Suppressor macrophage treated with lipopolysaccharide for 1 hour (primary cell): Measurements from ENCODE around the gene ADGRG6.
"Not testable (repeated sequence)": the region's sequence is repeated elsewhere in the genome, so short reads cannot be mapped to it uniquely, and the experiment has no call there.

Experiments used
- DNase-seq, 3 donors: peaks; one replicate each; pipeline ENCODE4 v3.0.0-alpha.2; 2020 to 2022

ADGRG6 gene

DNA sequence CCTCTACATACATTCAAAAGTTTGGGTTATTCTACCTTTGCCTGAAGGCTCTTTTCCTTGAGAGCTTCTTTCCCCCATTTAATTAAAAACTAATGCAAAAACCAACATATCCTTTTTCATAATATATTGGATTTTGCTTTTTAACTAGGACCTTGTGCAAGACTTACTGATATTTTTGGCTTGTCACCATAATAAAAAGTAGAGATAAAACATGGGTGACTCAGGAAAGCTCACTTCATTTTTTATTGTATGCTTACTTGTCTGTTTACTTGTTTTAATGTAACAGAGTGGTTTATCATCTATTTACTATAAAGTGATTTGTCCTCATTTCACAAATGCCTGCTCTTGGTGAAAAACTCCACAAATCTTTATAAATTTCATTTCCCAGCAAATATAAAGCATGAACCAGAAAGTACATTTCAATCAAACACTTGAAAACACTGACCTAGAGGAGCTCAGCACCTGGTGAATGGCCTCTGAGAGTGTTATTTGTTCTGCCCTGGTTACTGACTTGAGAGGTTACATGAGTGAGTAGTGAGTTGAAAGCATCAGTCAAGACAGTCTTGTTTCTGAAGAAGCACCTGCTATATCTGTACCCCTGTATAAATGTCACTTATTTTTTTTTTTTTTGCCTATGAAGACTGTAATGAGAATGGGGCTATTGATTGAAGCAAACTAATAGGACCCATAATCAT lies 20.8 kb downstream of the ADGRG6 start:
- DNase-seq = no peak

DNA sequence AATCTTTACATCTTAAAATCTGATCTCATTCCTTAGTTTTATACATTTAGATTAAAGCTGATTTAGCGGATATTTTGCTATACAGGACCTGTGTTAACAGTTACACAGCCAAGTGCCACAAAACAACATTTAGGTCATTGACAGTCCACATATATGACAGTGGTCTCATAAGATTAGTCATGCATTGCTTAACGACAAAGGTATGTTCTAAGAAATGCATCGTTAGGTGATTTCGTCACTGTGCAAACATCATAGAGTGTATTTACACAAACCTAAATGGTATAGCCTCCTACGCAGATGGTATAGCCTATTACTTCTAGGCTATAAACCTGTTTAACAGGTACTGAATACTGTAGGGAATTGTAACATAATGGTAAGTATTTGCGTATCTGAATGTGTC lies 21.6 kb downstream of the ADGRG6 start:
- DNase-seq = no peak

DNA sequence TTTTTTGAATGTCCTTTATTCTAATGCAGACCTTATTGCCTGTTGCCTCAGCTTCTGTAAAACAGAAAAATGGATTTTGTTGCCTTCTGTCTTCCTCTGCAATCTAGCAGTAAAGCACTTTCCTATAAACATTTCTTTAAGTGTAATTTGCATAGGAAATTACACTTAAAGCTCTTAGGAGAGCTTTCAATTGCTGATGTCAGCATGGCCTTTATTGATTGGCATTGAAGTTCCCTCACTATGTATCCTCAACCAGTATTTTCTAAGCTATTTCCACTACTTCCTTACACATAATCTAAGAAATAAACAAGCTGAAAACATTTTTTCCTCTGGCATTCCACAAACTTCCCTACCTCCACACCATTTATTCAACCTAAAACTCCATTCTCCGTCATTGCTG lies 22.3 kb downstream of the ADGRG6 start:
- no peak for DNase-seq

DNA sequence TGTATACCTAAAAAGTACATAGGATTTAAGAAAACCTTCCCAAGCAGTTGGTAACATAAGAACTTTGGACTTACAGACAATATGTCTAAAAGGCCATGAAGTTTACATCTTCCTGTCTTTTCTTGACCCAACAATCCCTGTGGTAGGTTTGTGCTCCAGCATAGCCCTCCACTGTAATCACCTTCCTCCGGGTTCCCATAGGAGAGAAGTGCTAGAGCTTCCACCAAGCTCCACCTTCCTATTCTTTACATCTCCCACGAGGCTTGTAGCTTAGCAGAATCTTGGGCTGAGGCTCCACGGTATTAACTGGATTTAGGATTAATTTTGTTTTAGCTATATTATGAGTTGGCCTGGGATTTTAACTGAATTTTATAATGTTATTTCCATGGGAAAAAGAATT lies 23.3 kb downstream of the ADGRG6 start:
- no peak for DNase-seq

DNA sequence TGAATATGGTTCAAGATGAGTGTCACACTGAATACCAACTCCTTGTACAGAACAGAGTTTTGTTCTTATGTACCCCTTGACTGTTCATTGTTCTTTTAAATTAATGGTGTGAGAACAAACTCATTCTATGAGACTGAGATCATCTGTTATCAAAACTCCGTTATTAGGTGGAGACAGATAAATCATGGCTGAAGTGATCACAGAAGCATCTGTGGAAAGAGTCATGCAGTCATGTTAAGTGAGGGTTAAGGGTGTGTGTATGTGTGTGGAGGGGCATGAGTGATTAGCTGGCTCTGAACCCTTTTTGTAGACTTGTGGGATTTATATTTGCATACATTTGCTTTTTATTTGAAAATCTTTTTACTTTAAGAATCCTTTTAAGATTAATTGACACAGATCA lies 24.7 kb downstream of the ADGRG6 start:
- DNase-seq = no peak

DNA sequence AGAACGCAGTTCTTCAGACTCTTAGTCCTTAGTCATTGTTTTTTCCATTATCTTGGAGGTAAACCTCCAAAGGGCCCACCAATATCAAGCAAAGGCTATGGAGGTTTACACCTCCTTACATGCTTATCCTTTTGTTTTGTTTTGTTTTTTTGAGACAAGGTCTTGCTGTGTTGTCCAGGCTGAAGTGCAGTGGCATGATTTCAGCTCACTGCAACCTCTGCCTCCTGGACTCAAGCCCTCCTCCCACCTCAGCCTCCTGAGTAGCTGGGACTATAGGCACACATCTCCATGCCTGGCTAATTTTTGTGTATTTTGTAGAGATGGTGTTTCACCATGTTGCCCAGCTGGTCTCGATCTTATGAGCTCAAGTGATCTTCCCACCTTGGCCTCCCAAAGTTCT lies 26.3 kb downstream of the ADGRG6 start:
- DNase-seq = no peak

DNA sequence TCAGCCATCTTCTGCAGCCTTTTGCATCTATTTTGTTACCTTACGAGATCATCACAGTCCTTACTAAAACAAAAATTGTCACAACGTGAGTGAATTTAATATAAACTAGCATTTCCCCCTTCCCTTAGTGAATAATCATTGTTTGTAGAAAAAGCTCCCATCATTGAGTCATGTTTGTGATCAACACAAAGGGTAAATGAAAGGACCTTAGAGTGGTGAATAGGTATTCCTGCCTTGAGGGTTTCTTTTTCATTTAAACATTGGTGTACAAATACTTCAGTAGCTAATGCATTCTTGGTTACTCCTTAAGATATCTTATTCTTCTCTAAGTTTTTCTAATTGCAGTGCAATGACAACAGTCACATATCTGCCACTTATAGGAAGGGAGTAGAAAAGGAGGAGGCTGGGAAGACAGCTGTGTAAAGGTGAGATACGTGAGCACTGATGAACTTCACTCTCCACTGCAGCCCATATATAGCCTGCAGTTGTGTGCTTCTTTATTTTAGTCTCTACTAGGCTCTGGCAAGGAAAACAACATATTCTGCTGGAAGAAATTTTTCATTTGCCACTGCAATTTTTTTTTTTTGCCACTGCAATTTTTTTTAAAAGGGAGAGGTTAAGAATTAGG lies 27.8 kb downstream of the ADGRG6 start:
- DNase-seq = no peak

DNA sequence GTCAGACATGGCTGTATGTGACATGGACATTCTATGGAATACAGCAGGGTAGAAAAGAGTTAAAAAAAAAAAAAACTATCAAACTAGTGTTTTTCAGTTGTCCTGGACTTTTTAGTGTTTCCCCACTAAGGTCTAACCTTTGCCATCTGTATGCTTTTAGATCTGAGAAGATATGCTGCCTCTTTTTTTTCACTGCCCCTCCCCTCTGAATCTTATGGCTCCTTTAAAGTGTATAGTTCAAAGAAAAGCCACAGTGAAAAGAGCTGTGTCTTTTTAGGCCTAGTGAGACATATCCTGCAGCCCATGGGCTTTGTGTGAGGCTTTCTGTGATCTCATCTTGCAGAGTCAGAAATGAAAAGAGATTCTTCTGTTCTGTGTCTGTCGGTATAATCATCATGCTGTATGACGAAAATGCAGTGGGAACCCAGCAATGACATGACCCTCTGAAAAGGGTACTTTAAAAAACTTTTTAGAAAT lies 29.3 kb downstream of the ADGRG6 start:
- no peak for DNase-seq

DNA sequence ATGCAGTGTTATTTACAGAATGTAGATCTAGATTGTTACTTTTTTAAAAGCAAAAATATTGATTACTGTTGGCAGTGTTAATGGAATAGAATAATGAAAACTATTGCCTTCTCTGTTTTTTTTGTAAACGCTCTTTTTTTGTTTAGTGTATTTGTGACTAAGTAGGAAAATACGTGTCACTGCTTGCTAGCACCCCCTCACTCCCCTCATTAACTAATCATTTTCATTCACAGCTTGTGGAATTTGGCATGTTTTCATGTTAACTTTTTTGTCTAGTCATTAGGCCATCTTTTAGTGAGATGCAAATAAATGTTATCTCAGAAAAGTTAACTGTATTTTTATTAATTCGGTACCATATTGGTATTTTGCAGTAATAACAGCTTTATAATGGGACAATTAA lies 29.8 kb downstream of the ADGRG6 start:
- DNase-seq = no peak

DNA sequence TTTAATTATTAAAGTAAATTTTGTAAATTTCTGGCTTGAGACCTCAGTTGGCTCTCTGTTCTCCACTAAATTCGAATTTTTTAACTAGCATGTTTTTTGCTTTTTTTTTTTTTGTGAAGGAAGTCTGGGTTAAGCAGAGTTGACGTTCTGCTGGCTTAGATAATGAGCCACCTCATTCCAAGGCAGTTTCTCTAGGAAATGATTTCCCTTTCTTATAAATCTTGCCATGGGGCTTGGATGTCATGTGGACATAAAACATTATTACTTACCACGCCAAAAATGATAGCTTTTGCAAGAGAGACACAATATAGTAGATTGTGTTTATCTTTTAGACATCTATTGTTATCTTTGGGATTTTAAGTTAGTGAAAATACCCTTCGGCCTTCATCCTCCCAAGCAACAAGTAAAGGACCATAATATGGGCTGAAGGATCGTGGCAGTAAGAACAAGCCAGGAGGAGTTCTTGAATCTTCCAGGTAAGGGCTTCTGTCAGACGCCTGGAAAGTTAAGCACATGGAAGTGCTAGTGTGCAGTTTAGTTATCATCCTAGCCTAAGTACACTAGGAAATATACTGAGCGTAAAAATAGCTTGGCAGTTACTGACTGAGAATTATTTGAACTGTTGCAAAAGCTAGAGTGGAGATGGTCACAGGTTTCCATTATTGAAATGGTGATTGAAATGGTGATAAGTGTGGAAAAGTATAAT lies 30.7 kb downstream of the ADGRG6 start:
- DNase-seq = no peak

DNA sequence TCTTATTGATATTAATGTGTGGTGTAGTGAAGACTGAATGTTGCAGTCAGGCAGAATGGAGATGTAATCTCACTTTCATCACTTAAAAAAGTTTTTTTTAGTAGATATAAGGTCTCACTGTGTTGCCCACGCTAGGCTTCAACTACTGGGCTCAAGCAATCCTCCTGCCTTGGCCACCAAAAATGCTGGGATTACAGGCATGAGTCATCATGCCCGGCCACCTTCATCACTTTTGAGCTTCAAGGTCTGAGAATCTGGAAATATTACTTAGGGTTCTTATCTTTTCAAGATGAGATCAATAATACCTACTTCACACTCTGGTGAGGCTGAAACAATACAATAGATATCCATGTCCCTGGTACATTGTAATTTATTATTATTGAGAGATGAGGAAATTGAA lies 31.6 kb downstream of the ADGRG6 start:
- DNase-seq = no peak

DNA sequence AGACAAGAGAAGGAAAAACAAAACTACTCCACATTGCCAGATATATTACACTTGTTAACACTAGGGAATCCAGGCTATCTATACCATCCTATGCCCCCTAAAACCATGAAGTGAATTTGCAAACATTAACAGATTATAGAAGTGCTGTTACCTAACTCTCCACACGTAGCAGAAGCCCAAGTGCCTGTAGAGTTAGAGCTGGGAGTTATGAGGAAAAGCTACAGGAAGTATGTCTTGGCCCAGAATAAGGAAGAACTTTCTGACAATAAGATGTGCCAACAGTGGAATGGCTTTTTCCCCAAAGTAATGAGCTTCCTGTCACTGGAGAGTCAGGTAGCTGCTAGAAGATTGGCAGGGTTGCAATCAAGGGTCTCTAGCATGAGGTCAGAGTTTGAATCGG lies 32.5 kb downstream of the ADGRG6 start:
- DNase-seq = peak in 1 of 3 donors; percentile 3

DNA sequence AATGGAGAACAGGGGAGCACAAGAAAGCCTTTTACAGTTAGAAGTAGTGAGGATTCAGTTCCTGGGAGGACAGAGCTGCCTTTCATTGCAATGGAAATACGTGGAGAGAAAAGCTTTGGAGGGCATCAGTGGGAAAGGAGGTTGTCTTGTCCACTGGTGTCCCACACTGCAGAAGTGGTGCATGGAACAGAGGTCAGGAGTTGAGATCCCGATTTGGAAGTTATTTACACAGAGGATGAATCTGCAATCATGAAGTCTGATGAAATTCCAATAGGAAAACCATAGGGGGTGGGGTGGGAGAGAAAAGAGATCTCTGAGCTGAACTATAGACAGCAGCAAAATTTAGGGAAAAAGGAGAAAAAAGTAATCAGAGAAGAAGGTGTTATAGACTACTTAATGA lies 33.6 kb downstream of the ADGRG6 start:
- DNase-seq = no peak

DNA sequence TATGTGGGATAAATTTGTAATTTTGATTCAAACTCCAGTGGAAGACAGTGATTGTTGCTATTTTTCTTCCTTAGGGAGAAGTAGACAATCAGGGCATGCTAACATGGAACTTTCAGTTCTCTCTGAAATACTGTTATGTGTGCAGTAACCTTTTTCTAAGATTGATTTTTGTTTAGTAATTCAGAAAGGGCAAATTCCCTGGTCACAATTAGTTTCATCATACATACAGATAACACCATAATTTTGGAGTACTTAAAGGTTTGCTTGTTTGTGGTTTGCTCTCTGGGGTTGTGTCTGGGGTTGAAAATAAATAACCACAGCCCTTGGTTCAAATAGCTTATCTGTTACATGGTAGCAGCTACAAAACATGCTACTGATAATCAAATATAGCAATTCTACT lies 34.4 kb downstream of the ADGRG6 start:
- DNase-seq = no peak

DNA sequence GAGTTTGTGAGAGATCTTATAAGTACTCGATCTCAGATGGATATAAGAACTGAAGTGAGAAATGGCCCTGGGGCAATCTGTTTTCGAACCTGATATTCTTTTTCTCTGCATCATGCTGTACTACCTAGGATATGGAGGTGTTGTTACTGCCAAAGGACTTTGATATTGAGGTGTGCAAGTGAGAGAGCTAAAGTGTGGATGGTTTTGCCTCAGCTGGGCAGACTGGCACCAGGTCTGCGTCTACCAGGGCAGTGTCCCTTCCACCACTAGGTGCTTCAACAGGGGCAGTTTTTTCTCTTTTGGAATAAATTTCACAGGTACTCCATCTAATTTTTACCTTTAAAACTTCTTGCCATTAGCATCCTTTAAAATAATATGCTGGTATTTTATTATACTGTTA lies 35.0 kb downstream of the ADGRG6 start:
- no peak for DNase-seq

DNA sequence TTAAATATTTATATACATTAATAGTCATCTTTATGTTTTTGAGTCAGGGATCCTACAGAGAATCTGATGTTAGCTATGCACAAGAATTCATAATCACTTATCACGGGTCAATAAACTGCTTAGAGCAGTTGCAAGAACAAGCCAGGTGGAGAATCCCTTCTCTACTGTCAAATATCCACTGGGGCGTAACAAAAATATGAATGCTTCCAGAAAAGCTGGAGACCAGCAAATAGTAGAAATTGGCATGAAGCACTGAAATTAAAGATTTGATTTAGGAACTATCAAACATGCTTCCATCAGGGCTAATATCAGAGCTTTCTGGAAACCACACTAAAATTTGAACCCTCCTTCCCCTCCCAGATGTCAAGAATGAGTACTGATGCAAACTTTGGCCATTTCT lies 37.3 kb downstream of the ADGRG6 start:
- DNase-seq = no peak

DNA sequence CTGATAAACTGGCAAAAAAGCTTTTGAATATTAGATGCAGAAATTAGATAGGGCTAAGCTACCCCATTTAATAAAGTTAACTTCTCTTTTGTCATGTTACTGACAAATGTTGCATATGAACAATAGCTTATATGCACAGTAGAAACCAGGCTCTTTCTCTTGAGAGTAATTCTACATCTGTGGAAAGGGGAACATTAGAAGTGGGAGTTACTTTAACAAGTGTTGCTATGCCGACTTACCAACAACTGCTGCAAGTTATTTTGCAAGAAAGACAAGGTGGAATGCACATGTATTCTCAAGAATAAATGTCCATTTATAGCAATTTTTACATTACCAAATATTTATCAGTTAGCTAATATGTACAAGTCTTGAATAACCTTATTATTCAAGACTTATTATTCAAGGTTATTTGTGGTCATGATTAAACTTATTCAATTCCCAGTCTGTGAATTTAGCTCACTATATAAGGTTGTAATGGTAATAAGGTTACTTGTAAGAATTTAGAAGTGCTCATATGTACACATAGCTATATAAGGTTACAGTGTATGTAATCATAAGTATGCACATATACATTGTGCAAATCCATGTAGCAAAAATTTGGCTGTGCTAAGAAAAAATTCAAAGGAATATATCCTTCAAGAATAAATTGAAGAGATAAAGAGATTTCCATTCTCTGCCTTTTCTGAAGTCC lies 38.3 kb downstream of the ADGRG6 start:
- DNase-seq = no peak

DNA sequence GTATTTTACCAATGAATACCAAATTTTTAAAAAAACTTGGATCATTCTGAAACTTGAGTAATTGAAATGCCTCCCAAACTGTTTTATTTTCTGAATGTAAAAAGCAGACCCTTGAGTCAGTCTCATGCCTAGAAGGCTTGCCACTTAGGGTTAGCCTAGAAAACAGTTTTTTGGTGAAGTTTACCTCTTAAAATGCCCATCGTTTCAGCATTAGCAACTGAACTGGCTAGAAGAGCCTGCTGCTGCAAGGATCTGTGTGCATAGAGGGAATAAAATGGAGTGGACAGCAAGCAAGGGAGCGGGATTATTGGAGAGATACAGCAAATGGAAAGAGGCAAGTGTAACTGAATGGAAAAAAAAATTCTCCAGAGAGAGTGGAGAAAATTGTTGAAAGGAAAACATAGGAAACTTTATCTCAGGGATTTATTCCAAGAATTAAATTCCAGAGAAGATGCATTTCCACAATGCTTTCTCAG lies 40.1 kb downstream of the ADGRG6 start:
- DNase-seq = no peak

DNA sequence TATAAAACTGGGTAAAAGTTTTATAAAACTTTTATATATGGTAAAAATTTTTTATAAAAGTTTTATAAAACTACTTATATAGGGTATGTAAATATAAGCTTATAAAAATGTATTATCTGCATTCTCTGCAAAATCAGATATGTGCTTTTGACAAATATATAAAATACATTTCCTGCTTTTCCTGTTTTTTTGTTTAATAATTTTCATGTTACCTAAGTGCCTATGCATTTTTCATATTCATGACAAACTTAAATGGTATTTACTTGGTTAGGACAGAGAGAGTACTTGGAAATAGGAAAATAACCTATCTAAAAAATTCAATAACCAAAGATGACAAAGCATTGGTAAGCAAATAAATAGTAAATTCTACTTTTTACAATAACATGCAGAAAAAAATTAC lies 41.2 kb downstream of the ADGRG6 start:
- DNase-seq = no peak

DNA sequence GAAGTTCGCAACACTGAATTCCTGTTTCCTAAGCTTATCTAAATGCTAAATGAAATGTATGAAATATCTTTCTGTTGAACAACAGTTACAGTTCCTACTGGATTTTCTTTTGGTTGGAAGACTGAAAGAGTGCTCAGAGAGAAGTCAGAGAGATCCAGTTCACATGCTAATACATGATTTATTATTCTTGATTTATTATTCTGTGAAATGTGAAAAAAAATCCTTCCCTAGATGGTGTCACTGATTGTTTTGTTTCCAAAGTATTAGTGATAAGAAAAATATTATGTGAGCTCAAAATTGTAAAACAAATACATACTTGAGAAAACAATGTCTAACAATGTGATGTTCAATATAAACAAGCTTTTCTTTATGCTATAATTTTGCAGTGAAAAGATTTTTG lies 42.1 kb downstream of the ADGRG6 start:
- no peak for DNase-seq

DNA sequence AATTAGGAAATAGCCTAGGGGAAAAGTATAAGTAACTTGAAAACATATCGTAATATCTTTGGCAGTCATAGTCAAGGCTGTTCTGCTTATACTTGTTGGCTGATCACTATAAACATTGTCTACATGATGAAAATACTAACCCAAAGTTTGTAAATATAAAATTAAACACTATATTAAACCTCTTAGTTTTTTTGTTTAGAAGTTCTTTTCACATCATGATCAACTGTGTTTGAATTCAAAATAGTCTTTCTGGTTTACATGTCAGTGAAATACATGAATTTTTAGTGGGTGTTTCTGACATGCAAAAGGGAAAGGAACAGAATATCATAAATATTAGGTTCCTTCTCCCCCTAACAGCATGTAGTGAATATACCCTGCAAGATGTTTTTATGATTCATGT lies 43.5 kb downstream of the ADGRG6 start:
- DNase-seq = no peak

DNA sequence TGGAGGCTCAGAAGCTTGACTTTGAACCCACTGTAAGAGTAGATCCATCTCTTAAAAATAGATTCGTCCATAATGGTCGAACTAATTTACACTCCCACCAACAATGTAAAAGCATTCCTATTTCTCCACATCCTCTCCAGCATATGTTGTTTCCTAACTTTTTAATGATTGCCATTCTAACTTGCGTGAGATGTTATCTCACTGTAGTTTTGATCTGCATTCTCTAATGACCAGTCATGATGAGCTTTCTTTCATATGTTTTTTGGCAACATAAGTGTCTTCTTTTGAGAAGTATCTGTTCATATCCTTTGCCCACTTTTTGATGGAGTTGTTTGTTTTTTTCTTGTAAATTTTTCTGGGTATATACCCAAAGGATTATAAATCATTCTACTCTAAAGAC lies 44.4 kb downstream of the ADGRG6 start:
- DNase-seq = not testable (repeated sequence)

DNA sequence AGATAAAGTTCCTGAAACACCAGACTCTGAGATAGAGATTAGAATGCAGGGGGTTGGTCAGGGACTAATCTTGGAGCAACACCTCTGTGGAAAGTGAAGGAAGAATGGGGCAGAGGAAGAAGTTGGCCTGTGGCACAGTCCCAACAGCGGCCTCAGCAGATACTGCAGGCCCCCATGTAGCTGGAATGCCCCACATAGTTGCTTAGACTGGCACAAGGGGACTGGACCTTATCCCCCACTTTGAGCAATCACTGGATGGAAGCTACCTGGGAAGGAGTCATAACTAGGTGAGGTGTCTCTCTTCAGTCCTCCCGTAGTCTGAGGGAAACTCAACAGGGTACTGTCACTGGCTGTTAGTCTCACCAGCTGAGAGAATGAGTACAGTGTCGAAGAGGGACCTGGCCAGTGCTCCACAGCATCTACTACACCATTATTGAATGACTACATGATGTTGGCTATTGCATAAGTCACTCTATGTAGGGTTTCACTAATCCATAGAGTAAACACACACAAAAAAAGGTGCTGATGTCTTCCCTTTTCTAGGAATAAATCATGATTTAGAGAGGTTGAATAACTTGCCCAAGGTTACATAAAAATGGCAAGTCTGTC lies 47.5 kb downstream of the ADGRG6 start:
- DNase-seq = no peak
